DND-41 (cell line): ENCODE results near the gene USP24.

Experiments used
- ATAC-seq: fragments of 200-7000 bp; cut with Tn5 transposase; 3 replicates; pipeline ENCODE4 v1.9.1; 2021; ENCODE audit warnings: low read depth; ENCODE audit not compliant: insufficient read depth
- DNase-seq: peaks from one replicate; pipeline ENCODE4 v3.0.0-alpha.2; 2020
- H2AFZ ChIP-seq: 2 replicates; pipeline ENCODE4 v1.6.0; 2012; ENCODE audit warnings: low read depth, low read length
- H3K27ac ChIP-seq: 2 replicates; pipeline ENCODE4 v1.5.1; 2012; ENCODE audit warnings: low read length, inconsistent platforms
- H3K27me3 ChIP-seq: fragments of 200-600 bp; sonication (generic); 2 replicates; pipeline ENCODE4 v1.6.0; 2012; ENCODE audit warnings: low read length, mild to moderate bottlenecking, inconsistent platforms; ENCODE audit not compliant: insufficient read depth, poor library complexity
- H3K36me3 ChIP-seq: 2 replicates; pipeline ENCODE4 v1.5.1; 2012; ENCODE audit warnings: low read length, inconsistent platforms; ENCODE audit not compliant: insufficient read depth
- H3K4me1 ChIP-seq: 2 replicates; pipeline ENCODE4 v1.5.1; 2012; ENCODE audit warnings: mild to moderate bottlenecking, low read length; ENCODE audit not compliant: insufficient read depth
- H3K4me2 ChIP-seq: 2 replicates; pipeline ENCODE4 v1.6.0; 2012; ENCODE audit warnings: mild to moderate bottlenecking, moderate library complexity, low read length, inconsistent platforms; ENCODE audit not compliant: insufficient read depth
- H3K4me3 ChIP-seq, 2 experiments: fragments of 200-600 bp in 1 of 2; shearing (Covaris generic) in 1 of 2; 2 replicates each; pipeline ENCODE4 v1.5.1; 2012 to 2016; ENCODE audit warnings: inconsistent platforms in 2 of 2, low read length in 2 of 2, mild to moderate bottlenecking in 2 of 2, low read depth in 1 of 2, moderate library complexity in 1 of 2
- H3K79me2 ChIP-seq: 2 replicates; pipeline ENCODE4 v1.6.0; 2012; ENCODE audit warnings: low read length, inconsistent platforms; ENCODE audit not compliant: insufficient read depth
- H3K9ac ChIP-seq: 2 replicates; pipeline ENCODE4 v1.6.0; 2012; ENCODE audit warnings: low read depth, mild to moderate bottlenecking, inconsistent platforms, low read length, moderate library complexity
- H3K9me3 ChIP-seq: 2 replicates; pipeline ENCODE4 v1.5.1; 2012; ENCODE audit warnings: low read length, moderate library complexity, mild to moderate bottlenecking, inconsistent platforms; ENCODE audit not compliant: insufficient read depth, severe bottlenecking
- H4K20me1 ChIP-seq: 2 replicates; pipeline ENCODE4 v1.6.0; 2012; ENCODE audit warnings: low read length; ENCODE audit not compliant: insufficient read depth
- CTCF ChIP-seq: IDR thresholded peaks from 2 replicates; pipeline ENCODE4 v1.5.1; 2012; ENCODE audit warnings: borderline replicate concordance, low read length, moderate library complexity, mild to moderate bottlenecking; ENCODE audit not compliant: poor library complexity, severe bottlenecking; ENCODE audit errors: extremely low read depth
- EZH2 ChIP-seq: IDR thresholded peaks from 3 replicates; pipeline ENCODE4 v1.6.1; 2012; ENCODE audit warnings: borderline replicate concordance, low read depth, mild to moderate bottlenecking, moderate library complexity, low read length, inconsistent platforms; ENCODE audit not compliant: severe bottlenecking

Gene USP24

GRCh38 chr1:55057270-55057955 lies 157.8 kb downstream of the USP24 start:
- Histone ChIP-seq H3K4me3 (no peak overlapping the region), H3K27me3 (no peaks in the 10 kb centered on the region), H3K36me3 (no peaks in the 10 kb centered on the region), H2AFZ (no peak overlapping the region), H3K4me1 (no peaks in the 10 kb centered on the region), H3K4me2 (no peak overlapping the region), H3K27ac (no peak overlapping the region), H3K9me3 (no peaks in the 10 kb centered on the region), H4K20me1 (no peaks in the 10 kb centered on the region), H3K9ac (no peak overlapping the region), H3K79me2 (no peaks in the 10 kb centered on the region)
- DNase-seq (no peak), ATAC-seq (no peak)
- TF ChIP-seq CTCF (no peak), EZH2 (no peak)

- DNase-seq (no peak), ATAC-seq (no peak)
- Histone ChIP-seq H3K4me1 (no peaks in the 10 kb centered on the region), H3K79me2 (no peaks in the 10 kb centered on the region), H3K27ac (no peak overlapping the region), H3K4me3 (no peak overlapping the region), H3K27me3 (no peaks in the 10 kb centered on the region), H3K36me3 (no peaks in the 10 kb centered on the region), H2AFZ (no peak overlapping the region), H4K20me1 (no peaks in the 10 kb centered on the region), H3K4me2 (no peak overlapping the region), H3K9ac (no peak overlapping the region), H3K9me3 (no peaks in the 10 kb centered on the region)
- TF ChIP-seq CTCF (no peak), EZH2 (no peak)
These were observed 158.6 kb downstream of the USP24 start for GRCh38 chr1:55056632-55056992.

GRCh38 chr1:55055951-55056631 lies 159.1 kb downstream of the USP24 start:
- Histone ChIP-seq H2AFZ (no peak overlapping the region), H3K4me3 (no peak overlapping the region)

More at GRCh38 chr1:55055951-55056631, 159.1 kb downstream of the USP24 start:
- Histone ChIP-seq H3K4me1 (no peaks in the 10 kb centered on the region), H3K79me2 (no peaks in the 10 kb centered on the region), H4K20me1 (no peaks in the 10 kb centered on the region), H3K9ac (no peak overlapping the region), H3K27me3 (no peaks in the 10 kb centered on the region), H3K4me2 (no peak overlapping the region), H3K27ac (no peak overlapping the region), H3K36me3 (no peaks in the 10 kb centered on the region), H3K9me3 (no peaks in the 10 kb centered on the region)
- ATAC-seq (no peak), DNase-seq (no peak)
- no peak for TF ChIP-seq EZH2
- no peak for TF ChIP-seq CTCF
